Peyer's patch (tissue), 4 donors: Measurements from ENCODE around the gene ZNF670.

ENCODE experiments used
- POLR2A ChIP-seq, 2 donors: fragments of 450-650 bp; IDR thresholded peaks; one replicate each; pipeline ENCODE4 v1.5.1; 2017; ENCODE audit warnings: antibody characterized with exemption in 2 of 2, mild to moderate bottlenecking in 2 of 2, moderate library complexity in 2 of 2
- TF ChIP-seq, protein P1 (sequence below), 6 experiments: fragments of 450-650 bp in 4 of 6; fragments of 200-600 bp in 2 of 6; sonication (generic) in 1 of 6; IDR thresholded peaks; one replicate each; pipeline ENCODE4 v1.5.1; 2017 to 2019; ENCODE audit warnings: antibody characterized with exemption in 6 of 6, mild to moderate bottlenecking in 3 of 6, moderate library complexity in 1 of 6

DNA sequence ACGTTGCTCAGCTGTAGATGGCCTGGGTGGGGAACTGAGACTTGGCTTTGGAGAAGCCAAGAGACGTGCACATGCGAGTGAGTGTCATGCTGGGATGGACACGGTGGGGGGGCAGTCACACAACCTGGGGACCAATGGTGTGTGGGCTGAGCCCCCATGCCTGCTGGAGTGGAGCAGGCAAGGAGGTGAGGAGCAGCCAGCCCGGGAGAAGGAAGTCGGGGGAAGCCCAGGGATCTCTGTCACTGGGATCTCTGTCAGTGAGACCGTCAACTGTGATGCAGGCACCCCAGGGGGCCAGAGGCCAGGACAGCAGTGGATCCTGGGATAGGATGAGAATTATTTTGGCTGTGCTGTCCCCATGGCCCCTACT lies 36.5 kb upstream of the ZNF670 start:
- TF ChIP-seq POLR2A (IDR thresholded peaks at IDR 0.05), result no peak
- TF ChIP-seq, protein P1, sequence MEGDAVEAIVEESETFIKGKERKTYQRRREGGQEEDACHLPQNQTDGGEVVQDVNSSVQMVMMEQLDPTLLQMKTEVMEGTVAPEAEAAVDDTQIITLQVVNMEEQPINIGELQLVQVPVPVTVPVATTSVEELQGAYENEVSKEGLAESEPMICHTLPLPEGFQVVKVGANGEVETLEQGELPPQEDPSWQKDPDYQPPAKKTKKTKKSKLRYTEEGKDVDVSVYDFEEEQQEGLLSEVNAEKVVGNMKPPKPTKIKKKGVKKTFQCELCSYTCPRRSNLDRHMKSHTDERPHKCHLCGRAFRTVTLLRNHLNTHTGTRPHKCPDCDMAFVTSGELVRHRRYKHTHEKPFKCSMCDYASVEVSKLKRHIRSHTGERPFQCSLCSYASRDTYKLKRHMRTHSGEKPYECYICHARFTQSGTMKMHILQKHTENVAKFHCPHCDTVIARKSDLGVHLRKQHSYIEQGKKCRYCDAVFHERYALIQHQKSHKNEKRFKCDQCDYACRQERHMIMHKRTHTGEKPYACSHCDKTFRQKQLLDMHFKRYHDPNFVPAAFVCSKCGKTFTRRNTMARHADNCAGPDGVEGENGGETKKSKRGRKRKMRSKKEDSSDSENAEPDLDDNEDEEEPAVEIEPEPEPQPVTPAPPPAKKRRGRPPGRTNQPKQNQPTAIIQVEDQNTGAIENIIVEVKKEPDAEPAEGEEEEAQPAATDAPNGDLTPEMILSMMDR (IDR thresholded peaks at IDR 0.05), result no peak
